A549 (cell line): ENCODE measurements around the gene TIAM2. TPM values are rescaled to one million over a fixed set of nuclear protein-coding genes. Genes with fewer than 3 reads are reported as not detected.

Experiments used
- ATAC-seq, 2 experiments: fragments of 200-7000 bp in 1 of 2; fragments of >200 bp in 1 of 2; cut with Nextera tagmentation in 1 of 2; cut with Tn5 transposase in 1 of 2; 3 replicates each; pipeline versions ENCODE4 v1.8.0 to v1.9.1; 2018 to 2020; ENCODE audit warnings: mild to moderate bottlenecking in 1 of 2, moderate library complexity in 1 of 2
- CTCF ChIA-PET: fragments of 300-600 bp; sonication (Branson Sonifier 250); formaldehyde crosslinking; extraction: SDS; loops from one replicate; lab custom pipeline; 2021; ENCODE audit warnings: antibody characterized with exemption, inconsistent platforms; lab: Yijun Ruan, JAX
- POLR2A ChIA-PET: fragments of 350-600 bp; formaldehyde crosslinking; extraction: SDS; loops from one replicate; lab custom pipeline; 2021; ENCODE audit warnings: antibody characterized with exemption, inconsistent platforms; lab: Yijun Ruan, JAX
- DNase-seq, 2 experiments: peaks; one replicate each; pipeline versions ENCODE4 v3.0.0 to v3.0.0-alpha.2; 2011 to 2016; ENCODE audit warnings: low read depth in 1 of 2, low spot score in 1 of 2
- FAIRE-seq: peaks from 2 replicates; lab custom pipeline; 2011; peaks lifted over from hg19 to GRCh38; lab: Jason Lieb, UNC
- H3K27ac ChIP-seq, 2 experiments: fragments of >200 bp; sonication (Bioruptor Twin); formaldehyde crosslinking; 3 replicates each; pipeline ENCODE4 v1.5.1; 2016 to 2017
- H3K4me1 ChIP-seq: fragments of >200 bp; sonication (Bioruptor Twin); formaldehyde crosslinking; 3 replicates; pipeline ENCODE4 v1.6.1; 2016
- H3K4me2 ChIP-seq: fragments of >200 bp; sonication (Bioruptor Twin); formaldehyde crosslinking; 3 replicates; pipeline ENCODE4 v1.6.1; 2016
- H3K4me3 ChIP-seq: fragments of >200 bp; sonication (Bioruptor Twin); formaldehyde crosslinking; 3 replicates; pipeline ENCODE4 v1.5.1; 2016
- H3K9me3 ChIP-seq: fragments of >200 bp; sonication (Bioruptor Twin); formaldehyde crosslinking; 3 replicates; pipeline ENCODE4 v1.6.1; 2016
- ATOH8 ChIP-seq: fragments of 250-450 bp; sonication (Bioruptor Pico); IDR thresholded peaks from 2 replicates; pipeline ENCODE4 v1.5.0; 2020; ENCODE audit warnings: low read depth, mild to moderate bottlenecking, moderate library complexity
- BCL3 ChIP-seq: fragments of >200 bp; sonication (Bioruptor Twin); formaldehyde crosslinking; IDR thresholded peaks from 3 replicates; pipeline ENCODE4 v1.6.1; 2016
- CEBPB ChIP-seq, 2 experiments: fragments of >200 bp in 1 of 2; sonication (Bioruptor Twin) in 1 of 2; formaldehyde crosslinking in 1 of 2; IDR thresholded peaks; 2 replicates each; pipeline ENCODE4 v1.6.1; 2012 to 2016
- CHD2 ChIP-seq: fragments of 150-350 bp; IDR thresholded peaks from 2 replicates; pipeline ENCODE4 v1.6.1; 2014; ENCODE audit warnings: low read length; ENCODE audit not compliant: partially characterized antibody
- EHF ChIP-seq: fragments of 250-450 bp; sonication (Bioruptor Pico); IDR thresholded peaks from 2 replicates; pipeline ENCODE4 v1.5.0; 2020; ENCODE audit warnings: mild to moderate bottlenecking
- EHMT2 ChIP-seq: fragments of 200-600 bp; sonication (generic); IDR thresholded peaks from 2 replicates; pipeline ENCODE4 v1.6.1; 2016; ENCODE audit warnings: antibody characterized with exemption, low read depth, mild to moderate bottlenecking, moderate library complexity
- FOXS1 ChIP-seq: fragments of 250-450 bp; sonication (Bioruptor Pico); IDR thresholded peaks from 2 replicates; pipeline ENCODE4 v1.5.0; 2020; ENCODE audit warnings: mild to moderate bottlenecking, moderate library complexity
- GATA3 ChIP-seq: IDR thresholded peaks from 2 replicates; pipeline ENCODE4 v1.6.1; 2012; ENCODE audit warnings: borderline replicate concordance
- HDAC2 ChIP-seq: fragments of 200-600 bp; sonication (generic); IDR thresholded peaks from 2 replicates; pipeline ENCODE4 v1.6.1; 2016
- HES2 ChIP-seq: fragments of >200 bp; sonication (Bioruptor Twin); formaldehyde crosslinking; IDR thresholded peaks from 2 replicates; pipeline ENCODE4 v1.6.1; 2016
- HOXB5 ChIP-seq: fragments of 250-450 bp; sonication (Bioruptor Pico); IDR thresholded peaks from 2 replicates; pipeline ENCODE4 v1.5.0; 2020; ENCODE audit warnings: mild to moderate bottlenecking, moderate library complexity
- JUN ChIP-seq, 2 experiments: fragments of >200 bp; sonication (Bioruptor Twin); formaldehyde crosslinking; IDR thresholded peaks; 2 replicates in 1 of 2; 3 replicates in 1 of 2; pipeline ENCODE4 v1.6.1; 2016 to 2017
- MAZ ChIP-seq: fragments of 150-350 bp; IDR thresholded peaks from 2 replicates; pipeline ENCODE4 v1.6.1; 2014; ENCODE audit warnings: antibody characterized with exemption, low read depth, low read length, borderline replicate concordance
- PBX3 ChIP-seq: IDR thresholded peaks from 2 replicates; pipeline ENCODE4 v1.6.1; 2012
- RCOR1 ChIP-seq: fragments of 150-350 bp; IDR thresholded peaks from 2 replicates; pipeline ENCODE4 v1.6.1; 2014; ENCODE audit warnings: antibody characterized with exemption, low read length, low read depth
- RFX5 ChIP-seq: fragments of 450-650 bp; IDR thresholded peaks from 2 replicates; pipeline ENCODE4 v1.7.1; 2014; ENCODE audit warnings: antibody characterized with exemption, mild to moderate bottlenecking, moderate library complexity
- RNF2 ChIP-seq: fragments of 200-600 bp; sonication (generic); IDR thresholded peaks from 2 replicates; pipeline ENCODE4 v1.6.1; 2016; ENCODE audit warnings: low read depth, mild to moderate bottlenecking, antibody characterized with exemption, moderate library complexity, borderline replicate concordance
- SMC3 ChIP-seq: fragments of >200 bp; sonication (Bioruptor Twin); formaldehyde crosslinking; IDR thresholded peaks from 3 replicates; pipeline ENCODE4 v1.6.1; 2018; ENCODE audit warnings: inconsistent platforms
- USF2 ChIP-seq: fragments of 450-650 bp; IDR thresholded peaks from 2 replicates; pipeline ENCODE4 v1.6.1; 2014; ENCODE audit warnings: antibody characterized with exemption
- ZSCAN20 ChIP-seq: fragments of 250-450 bp; sonication (Bioruptor Pico); IDR thresholded peaks from 2 replicates; pipeline ENCODE4 v1.8.0; 2022; ENCODE audit warnings: mild to moderate bottlenecking, moderate library complexity
- WGBS: methylation state at CpG from one replicate; pipeline ENCODE4 v1.1.6; 2017; ENCODE audit errors: missing lambda C conversion rate; 5-methylcytosine and 5-hydroxymethylcytosine counted together
- polyA plus RNA-seq, 4 experiments: library from polyadenylated mRNA; depleted of rRNA in 3 of 4; stranded (reverse); fragments of >200 nt; fragmentation: RNase III in 1 of 4; extraction: RNeasy Plus Mini Kit Qiagen cat#74134 plus additional on column Dnase treatment in 1 of 4; gene quantifications; 2 replicates in 3 of 4; 3 replicates in 1 of 4; pipeline ENCODE4 v1.2.3, GENCODE V29; 2011 to 2017

TIAM2 gene
- polyA plus RNA-seq, 2 of the 4 experiments (the other 2 are of a cell fraction) = 2.5 to 3.1 TPM

- TF ChIP-seq JUN (IDR thresholded peaks at IDR 0.05) (no peak), RNF2 (no peak), SMC3 (no peak), RFX5 (no peak)
- H3K4me3 ChIP-seq = no peak overlapping the region
- H3K9me3 ChIP-seq = no peaks in the 10 kb centered on the region
- ATAC-seq (no peak), FAIRE-seq (no peak), DNase-seq (no peak)
- H3K4me2 ChIP-seq = no peak overlapping the region
- WGBS = 88% methylated on average over 13 of the region's 13 CpGs
- no peak overlapping the region for H3K27ac ChIP-seq
- CTCF ChIA-PET = interaction anchor here (1.0 to 2.1 kb wide), 2 partner anchors 60 to 260 kb away, joined by 3 to 8 read pairs; no protein-coding TSS in a partner anchor
- peaks cover 25% of the 10 kb centered on the region for H3K4me1 ChIP-seq
- POLR2A ChIA-PET = interaction anchor here (1.1 kb wide), 1 partner anchor 36 kb away, joined by 4 read pairs; no protein-coding TSS in a partner anchor
Measured at GRCh38 chr6:155187994-155188706, 193.0 kb downstream of the TIAM2 start.

- POLR2A ChIA-PET = interaction anchor here (1.1 kb wide), 1 partner anchor 35 kb away, joined by 4 read pairs; no protein-coding TSS in a partner anchor
- Histone ChIP-seq H3K4me3 (no peak overlapping the region), H3K9me3 (no peaks in the 10 kb centered on the region), H3K4me2 (peak overlapping the region; percentile 40), H3K4me1 (peaks cover 25% of the 10 kb centered on the region), H3K27ac (peak overlapping the region in 1 of 2 experiments; percentile 3; a peak in 1 of 6 replicates)
- no peak for DNase-seq
- TF ChIP-seq EHMT2 (no peak), GATA3 (no peak), BCL3 (no peak), CHD2 (no peak), CEBPB (IDR thresholded peaks at IDR 0.05) (no peak), RNF2 (no peak), EHF (CRISPR knock-in tag) (no peak)
- FAIRE-seq = no peak
- CTCF ChIA-PET = interaction anchor here (0.7 to 2.1 kb wide), 3 partner anchors 60 to 261 kb away, joined by 3 to 8 read pairs (median 3); no protein-coding TSS in a partner anchor
- 79% methylated on average over 9 of the region's 9 CpGs for WGBS
- peak in 1 of 2 experiments; percentile 44; a peak in 1 of 6 replicates for ATAC-seq
Measured at GRCh38 chr6:155188707-155189496, 193.8 kb downstream of the TIAM2 start.

GRCh38 chr6:155190677-155191076 lies 195.6 kb downstream of the TIAM2 start:
- WGBS = 84% methylated on average over 4 of the region's 4 CpGs
- TF ChIP-seq ATOH8 (CRISPR knock-in tag) (no peak), USF2 (no peak), ZSCAN20 (no peak), HDAC2 (no peak), RCOR1 (no peak), FOXS1 (CRISPR knock-in tag) (no peak), PBX3 (no peak), HOXB5 (CRISPR knock-in tag) (no peak), RFX5 (no peak), MAZ (no peak), HES2 (no peak)
- FAIRE-seq (no peak), ATAC-seq (no peak), DNase-seq (no peak)
- Histone ChIP-seq H3K9me3 (no peaks in the 10 kb centered on the region), H3K4me3 (no peak overlapping the region), H3K4me2 (no peak overlapping the region), H3K4me1 (peaks cover 21% of the 10 kb centered on the region), H3K27ac (no peak overlapping the region)
- CTCF ChIA-PET = interaction anchor here (1.4 to 2.1 kb wide), 2 partner anchors 13 to 262 kb away, joined by 3 to 8 read pairs; no protein-coding TSS in a partner anchor
- POLR2A ChIA-PET = no interaction called here
